ENCODE measurements around the gene MAD1L1. TPM values are rescaled to one million over a fixed set of nuclear protein-coding genes. Genes with fewer than 3 reads are reported as not detected.

MAD1L1 gene
- total RNA-seq, 3 donors from 2014 or later = 25.3 to 31.2 (median 26.2) TPM

DNA sequence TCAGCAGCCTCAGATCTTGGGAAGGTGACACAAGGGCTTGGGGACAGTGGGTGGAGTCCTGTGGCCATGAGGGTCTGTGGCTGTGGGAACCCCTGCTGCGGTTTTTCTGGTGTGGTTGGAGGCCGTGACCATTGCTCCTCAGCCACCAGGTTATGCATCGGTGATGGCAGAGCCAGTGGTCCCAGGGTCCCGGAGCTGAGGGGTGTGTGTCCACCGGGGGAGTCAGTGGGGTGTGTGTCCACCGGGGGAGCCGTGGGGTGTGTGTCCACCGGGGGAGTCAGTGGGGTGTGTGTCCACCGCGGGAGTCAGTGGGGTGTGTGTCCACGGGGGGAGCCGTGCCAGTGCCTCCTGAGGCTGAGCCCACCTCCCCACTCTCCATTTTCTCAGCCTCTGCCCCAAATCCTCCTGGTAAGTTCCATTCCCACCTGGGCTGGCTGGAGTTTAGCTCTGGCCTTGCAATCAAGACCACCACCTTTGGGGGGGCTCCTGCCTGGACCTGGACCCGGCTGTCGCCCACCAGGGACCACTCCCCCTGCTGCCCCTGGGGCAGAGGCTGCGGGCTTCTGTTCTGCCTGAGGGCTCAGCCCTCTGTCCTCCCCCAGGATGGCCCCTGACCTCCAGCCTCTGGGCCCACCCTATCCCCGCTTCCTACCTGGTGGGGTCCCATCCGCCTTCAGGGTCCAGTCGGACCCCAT lies 419.2 kb downstream of the MAD1L1 start:
- Histone ChIP-seq H3K36me3 (ENCODE audit: low read depth) (no peaks in the 10 kb centered on the region), H3K4me3 (no peak overlapping the region), H3K9me3 (no peaks in the 10 kb centered on the region), H3K4me1 (ENCODE audit: low read depth) (no peaks in the 10 kb centered on the region)
- intact Hi-C loops (cut with DNase I, micrococcal nuclease) = no loop called here
- ATAC-seq (no peak), DNase-seq (no peak)
- TF ChIP-seq, protein P1, sequence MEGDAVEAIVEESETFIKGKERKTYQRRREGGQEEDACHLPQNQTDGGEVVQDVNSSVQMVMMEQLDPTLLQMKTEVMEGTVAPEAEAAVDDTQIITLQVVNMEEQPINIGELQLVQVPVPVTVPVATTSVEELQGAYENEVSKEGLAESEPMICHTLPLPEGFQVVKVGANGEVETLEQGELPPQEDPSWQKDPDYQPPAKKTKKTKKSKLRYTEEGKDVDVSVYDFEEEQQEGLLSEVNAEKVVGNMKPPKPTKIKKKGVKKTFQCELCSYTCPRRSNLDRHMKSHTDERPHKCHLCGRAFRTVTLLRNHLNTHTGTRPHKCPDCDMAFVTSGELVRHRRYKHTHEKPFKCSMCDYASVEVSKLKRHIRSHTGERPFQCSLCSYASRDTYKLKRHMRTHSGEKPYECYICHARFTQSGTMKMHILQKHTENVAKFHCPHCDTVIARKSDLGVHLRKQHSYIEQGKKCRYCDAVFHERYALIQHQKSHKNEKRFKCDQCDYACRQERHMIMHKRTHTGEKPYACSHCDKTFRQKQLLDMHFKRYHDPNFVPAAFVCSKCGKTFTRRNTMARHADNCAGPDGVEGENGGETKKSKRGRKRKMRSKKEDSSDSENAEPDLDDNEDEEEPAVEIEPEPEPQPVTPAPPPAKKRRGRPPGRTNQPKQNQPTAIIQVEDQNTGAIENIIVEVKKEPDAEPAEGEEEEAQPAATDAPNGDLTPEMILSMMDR (IDR thresholded peaks at IDR 0.05) = no peak

DNA sequence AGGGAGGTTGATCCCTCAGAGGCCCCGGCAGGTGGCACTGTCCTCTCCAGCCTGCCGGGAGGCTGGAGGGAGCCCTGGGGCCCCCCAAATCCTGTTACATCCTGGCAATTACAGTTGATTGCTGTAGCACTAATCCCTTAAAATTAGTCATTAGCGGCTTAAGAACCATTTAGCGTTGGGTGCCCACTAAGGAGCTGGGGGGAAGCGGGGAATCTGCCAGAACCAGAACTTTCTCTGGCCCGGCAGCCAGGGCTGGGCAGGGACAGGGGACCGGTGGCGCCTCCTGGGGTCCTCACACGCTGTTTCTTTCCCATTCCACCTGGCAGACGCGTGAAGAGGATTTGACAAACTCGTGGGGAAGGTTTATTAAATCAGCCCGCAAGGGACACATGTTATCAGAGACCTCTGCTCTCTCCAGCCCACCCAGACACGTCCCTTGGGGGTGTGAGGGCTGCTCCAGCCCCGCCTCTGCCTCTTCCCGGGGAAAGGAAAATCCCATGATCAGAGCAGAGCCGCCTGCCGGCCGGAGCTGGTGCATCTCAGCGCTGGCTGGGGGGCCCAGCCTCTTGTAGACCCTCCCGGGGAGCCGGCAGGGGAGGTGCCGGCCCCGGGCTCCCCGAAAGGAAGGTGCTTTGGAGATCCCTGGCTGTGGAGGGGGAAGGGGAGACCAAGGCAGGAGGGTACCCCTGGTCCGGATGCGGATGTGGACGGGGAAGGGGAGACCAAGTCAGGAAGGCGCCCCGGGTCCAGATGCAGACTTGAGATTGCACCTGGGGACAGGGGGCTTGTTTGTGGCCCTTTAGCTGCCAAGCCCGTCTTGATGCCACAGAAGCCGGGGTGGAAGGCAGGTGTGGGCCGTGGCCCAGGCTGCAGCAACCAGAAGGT lies 420.0 kb downstream of the MAD1L1 start:
- ATAC-seq (peak; percentile 40), DNase-seq (no peak)
- H3K4me3 ChIP-seq = no peak overlapping the region
- H3K9me3 ChIP-seq = no peaks in the 10 kb centered on the region
- H3K36me3 ChIP-seq (ENCODE audit: low read depth) = no peaks in the 10 kb centered on the region
- TF ChIP-seq, protein P1 (IDR thresholded peaks at IDR 0.05) = no peak
- no peaks in the 10 kb centered on the region for H3K4me1 ChIP-seq (ENCODE audit: low read depth)
- intact Hi-C loops (cut with DNase I, micrococcal nuclease) = no loop called here

DNA sequence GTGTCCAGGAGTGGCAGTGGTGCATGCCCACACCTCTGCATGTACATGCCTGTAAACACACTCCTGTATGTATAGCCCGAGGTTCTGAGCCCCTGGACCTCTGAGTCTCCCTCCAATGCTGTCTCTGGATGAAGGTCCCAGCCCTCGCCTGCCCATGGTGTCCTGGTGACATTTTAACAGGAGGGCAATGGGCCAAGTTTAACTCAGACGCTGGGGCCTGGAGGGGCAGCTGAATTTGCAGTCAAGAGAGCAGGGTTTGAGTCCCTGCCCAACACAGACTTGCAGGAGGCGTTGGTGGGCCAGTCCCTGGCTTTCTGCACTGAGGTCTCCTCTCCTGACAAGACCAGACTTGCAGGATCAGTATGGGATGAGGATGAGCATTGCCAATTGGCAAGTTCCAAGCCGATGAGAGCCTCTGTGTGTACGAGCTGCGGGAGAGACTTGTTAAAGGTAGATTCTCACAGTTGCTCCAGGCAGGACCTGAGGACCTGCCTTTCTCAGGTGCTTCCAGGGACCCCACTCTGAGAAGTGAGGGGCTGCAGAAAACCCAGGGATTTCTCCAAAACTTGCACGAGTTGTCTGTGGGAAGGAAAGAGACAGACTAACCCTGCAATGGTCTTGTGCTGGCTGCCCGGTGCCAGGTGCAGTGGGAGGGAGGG lies 420.8 kb downstream of the MAD1L1 start:
- DNase-seq (no peak), ATAC-seq (no peak)
- TF ChIP-seq, protein P1 (IDR thresholded peaks at IDR 0.05) = no peak
- H3K9me3 ChIP-seq = no peaks in the 10 kb centered on the region
- no peaks in the 10 kb centered on the region for H3K36me3 ChIP-seq (ENCODE audit: low read depth)
- no peak overlapping the region for H3K4me3 ChIP-seq
- no peaks in the 10 kb centered on the region for H3K4me1 ChIP-seq (ENCODE audit: low read depth)
- intact Hi-C loops (cut with DNase I, micrococcal nuclease) = no loop called here

DNA sequence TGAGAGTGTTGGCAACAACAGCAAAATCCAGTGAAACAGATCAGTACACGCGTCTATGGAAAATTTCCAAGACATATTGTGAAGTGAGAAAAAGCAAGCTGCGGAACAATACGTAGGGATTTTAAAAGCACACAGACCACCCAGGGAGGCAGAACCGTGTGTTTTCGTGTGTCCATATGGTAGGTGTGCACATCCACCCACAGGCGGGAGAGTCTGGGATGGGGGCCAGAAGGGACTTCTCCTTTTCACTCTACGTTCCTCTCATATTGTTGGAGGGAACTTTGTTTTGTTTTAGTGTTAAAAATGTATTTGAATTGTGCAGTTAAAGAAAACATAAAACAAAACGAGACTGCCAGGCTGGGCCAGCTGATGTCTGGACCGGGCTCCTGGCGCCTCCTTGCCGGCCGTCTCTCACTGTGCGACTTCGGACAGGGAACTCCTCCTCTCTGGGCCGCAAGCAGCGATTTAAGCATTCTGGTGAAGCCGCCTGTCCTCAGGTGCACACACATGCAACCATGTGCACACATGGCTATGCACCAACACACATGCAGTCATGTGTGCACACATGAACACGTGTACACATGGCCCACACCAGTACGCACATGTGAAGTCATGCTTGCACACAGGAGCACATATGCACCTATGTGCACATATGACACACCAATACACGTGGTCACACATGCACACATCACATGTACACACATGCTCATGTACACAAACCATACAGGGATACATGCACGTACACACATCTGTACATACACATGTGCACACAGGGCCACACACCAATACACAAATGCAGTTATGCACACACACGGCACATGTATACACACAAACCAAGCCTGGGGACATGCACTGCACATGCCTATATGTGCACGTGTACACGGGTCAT lies 421.5 kb downstream of the MAD1L1 start:
- H3K9me3 ChIP-seq = no peaks in the 10 kb centered on the region
- H3K4me3 ChIP-seq = no peak overlapping the region
- intact Hi-C loops (cut with DNase I, micrococcal nuclease) = no loop called here
- ATAC-seq = no peak
- TF ChIP-seq, protein P1 (IDR thresholded peaks at IDR 0.05) = no peak
- no peaks in the 10 kb centered on the region for H3K36me3 ChIP-seq (ENCODE audit: low read depth)
- no peak for DNase-seq
- no peaks in the 10 kb centered on the region for H3K4me1 ChIP-seq (ENCODE audit: low read depth)

DNA sequence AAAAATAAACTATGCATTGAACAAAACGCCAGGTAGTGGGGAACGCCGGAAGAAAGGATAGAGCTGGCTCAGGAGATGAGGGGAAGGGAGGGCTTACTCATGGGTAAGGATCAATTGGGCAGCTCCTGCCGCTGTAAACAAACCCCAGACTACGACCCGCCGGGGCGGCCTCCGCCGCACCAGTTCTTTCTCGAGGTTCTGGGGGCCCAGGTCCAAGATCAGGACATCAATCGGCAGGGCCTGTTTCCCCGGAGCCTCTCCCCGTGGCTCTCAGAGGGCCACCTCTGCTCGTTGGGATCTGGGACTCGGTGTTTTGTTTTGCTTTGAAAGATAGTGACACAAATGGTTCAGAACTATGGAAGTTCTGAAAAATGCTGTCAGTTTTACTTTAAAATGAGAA lies 422.2 kb downstream of the MAD1L1 start:
- no peak for ATAC-seq
- intact Hi-C loops (cut with DNase I, micrococcal nuclease) = no loop called here
- no peaks in the 10 kb centered on the region for H3K4me1 ChIP-seq (ENCODE audit: low read depth)
- DNase-seq = no peak
- no peaks in the 10 kb centered on the region for H3K9me3 ChIP-seq
- H3K4me3 ChIP-seq = no peak overlapping the region
- no peaks in the 10 kb centered on the region for H3K36me3 ChIP-seq (ENCODE audit: low read depth)
- TF ChIP-seq, protein P1 (IDR thresholded peaks at IDR 0.05) = no peak
